T-helper 1 cell treated with Interleukin-12 subunit alpha and Interleukin-12 subunit beta and Interleukin-4 antibody, amounts not matched to agents 30 μg/mL and 1 μg/mL, for 36 hours (primary cell): Measurements from ENCODE around the gene DUSP2.

Experiments used
- H3K27ac Mint-ChIP-seq: one replicate; pipeline ENCODE4 v1.8.0; 2021; ENCODE audit warnings: mild to moderate bottlenecking, mixed read lengths
- H3K27me3 Mint-ChIP-seq: one replicate; pipeline ENCODE4 v1.8.0; 2021; ENCODE audit warnings: low read depth, mixed read lengths
- H3K36me3 Mint-ChIP-seq: one replicate; pipeline ENCODE4 v1.8.0; 2021; ENCODE audit warnings: low read depth, mixed read lengths
- H3K4me1 Mint-ChIP-seq: one replicate; pipeline ENCODE4 v1.8.0; 2021; ENCODE audit warnings: low read depth, mixed read lengths
- H3K4me3 Mint-ChIP-seq: one replicate; pipeline ENCODE4 v1.8.0; 2021; ENCODE audit warnings: mild to moderate bottlenecking, moderate library complexity, mixed read lengths
- H3K9me3 Mint-ChIP-seq: one replicate; pipeline ENCODE4 v1.8.0; 2021; ENCODE audit warnings: mixed read lengths

The DUSP2 gene

DNA sequence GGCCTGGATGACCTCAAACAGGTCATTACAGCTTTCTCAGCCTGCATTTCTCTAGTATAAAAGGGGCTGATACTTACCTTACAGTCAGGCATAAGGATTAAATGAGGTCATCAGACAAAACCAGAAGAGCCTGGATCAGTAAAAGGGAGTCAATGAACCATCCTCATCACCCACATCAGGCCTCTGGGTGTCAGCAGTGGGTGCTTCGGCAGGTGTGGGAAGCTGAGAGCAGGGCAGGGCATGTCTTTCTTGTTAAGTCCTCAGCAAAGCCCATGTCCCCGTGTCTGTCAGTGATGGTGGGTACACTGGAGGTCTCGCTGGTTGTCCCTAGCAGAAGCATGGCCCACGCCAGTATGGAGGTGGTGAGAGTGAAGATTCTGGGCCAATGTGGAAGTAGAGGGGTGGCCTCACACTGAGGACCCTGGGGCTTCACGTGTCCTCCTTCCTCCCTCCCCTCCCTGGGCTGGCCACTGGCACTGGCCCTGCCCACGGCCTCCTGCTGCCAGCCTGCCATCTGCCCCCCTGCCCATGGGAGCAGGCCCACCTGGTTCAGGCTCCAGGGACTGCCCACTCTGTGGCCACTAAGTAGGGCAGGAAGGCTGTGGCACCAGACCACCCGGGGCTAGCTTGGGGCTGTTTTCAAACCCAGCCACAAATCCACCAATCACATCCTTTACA, 33.3 kb downstream of the DUSP2 start:
- no peaks in the 10 kb centered on the region for H3K36me3 Mint-ChIP-seq
- no peak overlapping the region for H3K27ac Mint-ChIP-seq
- peaks cover 20% of the 10 kb centered on the region for H3K27me3 Mint-ChIP-seq
- no peak overlapping the region for H3K4me3 Mint-ChIP-seq
- no peaks in the 10 kb centered on the region for H3K9me3 Mint-ChIP-seq
- H3K4me1 Mint-ChIP-seq = peaks cover 8% of the 10 kb centered on the region

- Mint-ChIP-seq H3K4me3 (no peak overlapping the region), H3K27ac (no peak overlapping the region), H3K27me3 (peaks cover 20% of the 10 kb centered on the region), H3K4me1 (peaks cover 8% of the 10 kb centered on the region), H3K9me3 (no peaks in the 10 kb centered on the region), H3K36me3 (no peaks in the 10 kb centered on the region)
Observed at GRCh38 chr2:96111257-96111640, 34.0 kb downstream of the DUSP2 start.

- peaks cover 17% of the 10 kb centered on the region for H3K27me3 Mint-ChIP-seq
- peaks cover 2% of the 10 kb centered on the region for H3K9me3 Mint-ChIP-seq
- no peak overlapping the region for H3K27ac Mint-ChIP-seq
Observed at GRCh38 chr2:96110621-96111256, 34.5 kb downstream of the DUSP2 start.

DNA sequence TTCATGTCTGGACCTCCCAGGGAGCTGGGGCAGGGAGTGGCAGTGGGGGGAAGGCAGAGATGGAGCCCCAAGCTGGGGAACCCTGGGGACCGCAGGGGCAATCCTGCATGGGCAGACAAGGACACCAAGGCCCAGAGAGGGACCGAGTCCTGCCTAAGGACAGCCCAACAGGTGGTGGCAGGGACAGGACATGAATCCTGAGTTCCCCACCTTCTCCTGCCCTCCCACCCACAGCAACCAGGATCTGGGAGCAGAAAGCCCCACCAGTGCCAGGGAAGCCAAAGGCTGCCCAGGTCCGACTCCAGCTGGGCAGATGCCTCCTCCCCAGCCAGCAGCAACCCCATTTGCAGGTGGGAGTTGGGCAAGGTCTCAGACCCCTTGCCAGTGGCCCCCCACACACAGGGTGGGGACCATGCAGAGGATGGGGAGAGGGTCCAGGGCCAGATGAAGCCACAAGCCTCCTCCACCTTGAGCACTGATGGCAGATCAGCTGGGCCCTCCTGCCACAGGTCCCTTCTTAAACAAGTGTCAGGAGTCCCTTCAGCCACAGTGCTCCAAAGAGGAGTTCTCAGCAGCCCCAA, 35.2 kb downstream of the DUSP2 start:
- H3K4me3 Mint-ChIP-seq = no peak overlapping the region
- H3K27ac Mint-ChIP-seq = no peak overlapping the region
- H3K36me3 Mint-ChIP-seq = no peaks in the 10 kb centered on the region
- H3K27me3 Mint-ChIP-seq = peaks cover 10% of the 10 kb centered on the region
- H3K9me3 Mint-ChIP-seq = peaks cover 9% of the 10 kb centered on the region
- H3K4me1 Mint-ChIP-seq = no peaks in the 10 kb centered on the region

More at GRCh38 chr2:96110621-96111256, 34.5 kb downstream of the DUSP2 start:
- Mint-ChIP-seq H3K36me3 (no peaks in the 10 kb centered on the region), H3K4me3 (no peak overlapping the region), H3K4me1 (peaks cover 6% of the 10 kb centered on the region)

GRCh38 chr2:96109361-96109680, 35.9 kb downstream of the DUSP2 start:
- H3K36me3 Mint-ChIP-seq = no peaks in the 10 kb centered on the region
- no peak overlapping the region for H3K4me3 Mint-ChIP-seq
- no peak overlapping the region for H3K27ac Mint-ChIP-seq
- peaks cover 5% of the 10 kb centered on the region for H3K27me3 Mint-ChIP-seq
- H3K4me1 Mint-ChIP-seq = no peaks in the 10 kb centered on the region
- H3K9me3 Mint-ChIP-seq = peaks cover 12% of the 10 kb centered on the region

DNA sequence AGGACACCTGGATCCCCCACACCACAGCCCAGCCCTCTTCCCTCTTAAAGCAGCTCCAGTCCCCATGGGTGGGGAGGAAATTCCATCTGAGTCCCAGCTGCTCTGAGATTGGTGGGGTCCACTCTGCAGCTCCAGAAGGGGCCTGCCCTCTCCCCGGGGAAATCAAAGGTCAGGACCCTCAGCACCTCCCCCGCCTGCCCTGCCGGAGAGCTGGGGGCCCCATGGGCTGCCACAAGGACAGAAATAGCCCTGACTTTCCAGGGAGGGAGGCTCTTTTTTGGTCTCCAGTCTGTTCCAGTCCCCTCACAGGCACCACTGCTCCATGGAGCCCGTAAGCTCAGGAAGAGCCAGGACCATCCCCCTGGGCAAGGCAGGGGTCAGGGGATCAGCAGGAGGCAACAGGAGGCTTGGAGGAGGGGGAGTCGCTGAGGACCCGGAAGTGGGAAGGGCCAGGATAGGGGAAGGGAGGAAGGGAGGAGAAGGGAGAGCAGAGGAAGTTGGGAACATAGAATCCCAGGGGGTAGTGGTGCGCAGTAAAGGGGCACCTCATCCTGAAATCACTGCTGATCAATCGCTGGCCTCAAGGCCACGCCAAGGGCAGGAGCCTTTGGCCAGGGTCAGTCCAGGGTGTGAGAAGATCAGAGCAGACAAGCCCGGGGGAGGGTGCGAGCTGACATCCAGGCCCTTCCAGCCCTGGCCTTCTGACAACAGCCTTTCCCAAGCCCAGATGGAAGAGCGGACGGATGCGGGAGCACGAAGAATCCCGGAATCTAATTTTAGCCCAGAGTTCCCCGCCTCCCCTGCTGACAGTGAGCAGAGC, 36.5 kb downstream of the DUSP2 start:
- H3K9me3 Mint-ChIP-seq = peaks cover 12% of the 10 kb centered on the region
- no peaks in the 10 kb centered on the region for H3K36me3 Mint-ChIP-seq
- H3K4me1 Mint-ChIP-seq = no peaks in the 10 kb centered on the region
- H3K27me3 Mint-ChIP-seq = peaks cover 2% of the 10 kb centered on the region
- H3K27ac Mint-ChIP-seq = no peak overlapping the region
- no peak overlapping the region for H3K4me3 Mint-ChIP-seq

GRCh38 chr2:96108151-96108540, 37.1 kb downstream of the DUSP2 start:
- Mint-ChIP-seq H3K4me1 (no peaks in the 10 kb centered on the region), H3K36me3 (no peaks in the 10 kb centered on the region), H3K9me3 (peaks cover 12% of the 10 kb centered on the region), H3K27ac (no peak overlapping the region), H3K27me3 (no peaks in the 10 kb centered on the region), H3K4me3 (no peak overlapping the region)

DNA sequence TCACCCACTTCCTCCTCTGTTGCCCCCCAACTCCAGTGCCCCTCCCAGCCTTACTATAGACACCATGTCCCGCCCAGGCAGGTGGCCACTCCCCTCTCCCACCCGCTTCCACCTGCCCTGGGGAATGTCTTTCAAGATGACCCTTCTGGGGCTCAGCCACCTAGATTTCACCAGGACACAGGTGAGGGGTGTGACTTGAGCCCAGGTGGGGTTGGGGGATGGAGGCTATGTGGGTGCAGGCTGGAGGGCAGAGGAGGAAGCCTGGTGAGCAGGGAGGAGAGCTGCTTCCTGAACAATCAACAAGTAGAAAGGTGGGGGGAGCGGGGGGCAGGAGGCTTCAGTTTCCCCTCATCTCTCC, 37.6 kb downstream of the DUSP2 start:
- Mint-ChIP-seq H3K27me3 (no peaks in the 10 kb centered on the region), H3K9me3 (peaks cover 12% of the 10 kb centered on the region), H3K27ac (no peak overlapping the region), H3K4me3 (no peak overlapping the region), H3K36me3 (no peaks in the 10 kb centered on the region), H3K4me1 (no peaks in the 10 kb centered on the region)

GRCh38 chr2:96106991-96107707, 38.1 kb downstream of the DUSP2 start:
- peaks cover 12% of the 10 kb centered on the region for H3K9me3 Mint-ChIP-seq
- no peak overlapping the region for H3K4me3 Mint-ChIP-seq
- no peaks in the 10 kb centered on the region for H3K36me3 Mint-ChIP-seq
- no peaks in the 10 kb centered on the region for H3K4me1 Mint-ChIP-seq
- H3K27ac Mint-ChIP-seq = no peak overlapping the region
- H3K27me3 Mint-ChIP-seq = no peaks in the 10 kb centered on the region

GRCh38 chr2:96105994-96106715, 39.1 kb downstream of the DUSP2 start:
- H3K9me3 Mint-ChIP-seq = peaks cover 12% of the 10 kb centered on the region
- H3K4me1 Mint-ChIP-seq = no peaks in the 10 kb centered on the region
- H3K27ac Mint-ChIP-seq = no peak overlapping the region
- no peaks in the 10 kb centered on the region for H3K27me3 Mint-ChIP-seq
- no peaks in the 10 kb centered on the region for H3K36me3 Mint-ChIP-seq
- no peak overlapping the region for H3K4me3 Mint-ChIP-seq

DNA sequence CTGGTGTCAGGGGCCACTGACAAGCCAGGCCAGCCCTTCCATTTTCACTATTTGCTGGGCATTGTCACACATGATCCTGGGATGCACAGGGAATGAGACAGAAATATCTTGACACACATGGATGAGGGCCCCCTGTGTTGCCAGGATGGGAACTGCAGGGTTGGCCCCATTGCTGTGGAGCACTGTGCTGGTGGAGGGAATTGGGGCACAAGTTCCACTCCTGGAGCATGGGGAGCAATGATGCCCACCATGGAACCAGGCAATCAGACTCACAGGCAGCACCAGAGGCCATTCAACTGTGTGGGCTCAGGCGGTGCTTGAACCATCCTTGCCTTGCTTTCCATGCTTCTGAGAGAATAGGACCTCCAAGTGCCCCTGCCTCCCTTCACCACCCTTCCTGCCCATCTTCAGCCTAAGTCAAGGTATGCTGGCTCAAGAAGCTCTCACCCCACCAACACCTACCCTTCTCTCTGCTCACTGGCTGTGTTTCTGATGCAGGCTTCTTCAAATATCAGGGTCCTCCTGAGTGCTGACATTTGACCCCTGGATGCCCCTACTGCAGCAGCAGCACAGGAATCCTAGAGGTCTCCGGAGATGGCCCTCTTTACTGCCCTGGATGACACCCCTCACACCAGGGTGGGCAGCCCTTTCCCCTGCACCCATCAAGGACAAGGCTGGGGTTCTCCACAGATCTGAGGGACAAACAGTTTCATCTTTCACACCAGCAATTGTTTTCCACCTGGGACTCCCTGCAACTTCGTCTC, 39.9 kb downstream of the DUSP2 start:
- Mint-ChIP-seq H3K4me1 (no peaks in the 10 kb centered on the region), H3K9me3 (peaks cover 12% of the 10 kb centered on the region), H3K36me3 (no peaks in the 10 kb centered on the region), H3K27ac (no peak overlapping the region), H3K27me3 (no peaks in the 10 kb centered on the region), H3K4me3 (no peak overlapping the region)

GRCh38 chr2:96104487-96104861, 40.8 kb downstream of the DUSP2 start:
- no peaks in the 10 kb centered on the region for H3K27me3 Mint-ChIP-seq
- H3K4me1 Mint-ChIP-seq = no peaks in the 10 kb centered on the region
- H3K27ac Mint-ChIP-seq = no peak overlapping the region
- peaks cover 12% of the 10 kb centered on the region for H3K9me3 Mint-ChIP-seq
- H3K4me3 Mint-ChIP-seq = no peak overlapping the region
- no peaks in the 10 kb centered on the region for H3K36me3 Mint-ChIP-seq

- H3K9me3 Mint-ChIP-seq = peaks cover 12% of the 10 kb centered on the region
- no peak overlapping the region for H3K27ac Mint-ChIP-seq
- no peaks in the 10 kb centered on the region for H3K27me3 Mint-ChIP-seq
- no peaks in the 10 kb centered on the region for H3K4me1 Mint-ChIP-seq
- H3K4me3 Mint-ChIP-seq = no peak overlapping the region
- no peaks in the 10 kb centered on the region for H3K36me3 Mint-ChIP-seq
Observed at GRCh38 chr2:96103761-96104486, 41.3 kb downstream of the DUSP2 start.
